Measurements from ENCODE around the gene MX2. TPM values are rescaled to one million over a fixed set of nuclear protein-coding genes. Genes with fewer than 3 reads are reported as not detected.

Gene MX2
- total and polyA plus RNA-seq, 2 of the 4 experiments (the other 2 are of a cell fraction), result 0.53 to 0.54 TPM

DNA sequence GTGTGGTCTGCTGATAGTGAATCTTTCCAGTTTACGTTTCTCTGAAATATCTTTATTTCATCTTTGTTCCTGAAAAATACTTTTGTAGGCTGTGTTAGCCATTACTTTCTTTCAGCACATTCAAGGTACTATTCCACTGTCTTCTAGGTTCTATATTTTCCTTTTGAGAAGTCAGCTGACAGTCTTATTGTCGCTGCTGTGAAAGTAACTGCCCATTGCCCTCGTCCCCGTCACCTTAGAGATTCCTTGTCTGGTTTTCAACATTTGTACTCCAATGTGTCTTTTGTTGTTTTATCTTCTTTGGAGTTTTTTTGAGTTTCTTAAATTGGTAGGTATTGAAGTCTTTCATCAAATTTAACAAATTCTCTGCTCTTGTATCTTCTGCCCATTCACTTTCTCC, 19.8 kb upstream of the MX2 start:
- Histone ChIP-seq H3K4me3 (ENCODE audit: insufficient read depth, low read depth, low read length) (no peak overlapping the region), H4K5ac (ENCODE audit: low read depth, low read length) (no peak overlapping the region), H2BK20ac (ENCODE audit: low read depth, low read length) (no peak overlapping the region), H3K4me2 (ENCODE audit: low read depth, low read length) (no peak overlapping the region), H3K23ac (ENCODE audit: low read depth, low read length) (no peak overlapping the region), H3K27ac (ENCODE audit: insufficient read depth, low read length) (no peak overlapping the region), H3K27me3 (ENCODE audit: control insufficient read depth, insufficient read depth, low read length) (peaks cover 8% of the 10 kb centered on the region; the same call in 1 of the 2 replicates), H3K9ac (ENCODE audit: low read depth, low read length) (no peak overlapping the region), H2BK120ac (ENCODE audit: low read depth, low read length) (no peak overlapping the region), H3K14ac (replicated peaks; ENCODE audit: low read depth, low read length) (no peak overlapping the region), H3K36me3 (ENCODE audit: control insufficient read depth, insufficient read depth, low read length) (no peaks in the 10 kb centered on the region), H3K79me1 (ENCODE audit: low read depth in 1 of 2, low read length in 2 of 2) (no peaks in the 10 kb centered on the region), H3K9me1 (ENCODE audit: insufficient read depth, low read length) (peaks cover 4% of the 10 kb centered on the region; the same call in 1 of the 2 replicates), H3K9me3 (ENCODE audit: control insufficient read depth, insufficient read depth, low read length) (no peaks in the 10 kb centered on the region), H2BK15ac (ENCODE audit: low read depth, low read length) (no peak overlapping the region), H2BK5ac (ENCODE audit: low read depth, low read length, poor library complexity, severe bottlenecking) (no peak overlapping the region), H2AK5ac (ENCODE audit: low read depth, low read length) (no peak overlapping the region), H4K91ac (ENCODE audit: insufficient read depth, low read depth, low read length) (no peak overlapping the region), H3K4me1 (ENCODE audit: control insufficient read depth, insufficient read depth, low read length) (no peaks in the 10 kb centered on the region), H4K20me1 (ENCODE audit: insufficient read depth, low read length) (no peaks in the 10 kb centered on the region), H4K8ac (ENCODE audit: low read depth in 2 of 2, low read length in 2 of 2) (no peak overlapping the region), H3K56ac (ENCODE audit: extremely low read depth, insufficient read depth, low read length) (no peak overlapping the region), H3K4ac (ENCODE audit: low read depth, low read length) (no peak overlapping the region), H2AK9ac (replicated peaks; ENCODE audit: low read depth, low read length, poor library complexity) (no peak overlapping the region), H3K18ac (ENCODE audit: low read depth, low read length) (no peak overlapping the region), H2AFZ (replicated peaks; ENCODE audit: low read length, poor library complexity) (no peak overlapping the region)
- intact Hi-C loops (cut with micrococcal nuclease) (no loop called here), dilution Hi-C loops (cut with HindIII; ENCODE audit: low sequenced_read_pairs, unreplicated experiment) (no loop called here), in situ Hi-C loops (cut with MboI; ENCODE audit: low sequenced_read_pairs) (no loop called here)
- DNase-seq (no peak), ATAC-seq (ENCODE audit: low read depth) (no peak)
- no CpG with 5 or more reads among the region's 4 CpGs for WGBS, 2 experiments (ENCODE audit: extremely low coverage in 2 of 2, insufficient read length in 1 of 2)
- no peak for TF ChIP-seq RCOR1 (IDR thresholded peaks at IDR 0.05; ENCODE audit: insufficient replicate concordance, low read length)
- TF ChIP-seq, protein P1, sequence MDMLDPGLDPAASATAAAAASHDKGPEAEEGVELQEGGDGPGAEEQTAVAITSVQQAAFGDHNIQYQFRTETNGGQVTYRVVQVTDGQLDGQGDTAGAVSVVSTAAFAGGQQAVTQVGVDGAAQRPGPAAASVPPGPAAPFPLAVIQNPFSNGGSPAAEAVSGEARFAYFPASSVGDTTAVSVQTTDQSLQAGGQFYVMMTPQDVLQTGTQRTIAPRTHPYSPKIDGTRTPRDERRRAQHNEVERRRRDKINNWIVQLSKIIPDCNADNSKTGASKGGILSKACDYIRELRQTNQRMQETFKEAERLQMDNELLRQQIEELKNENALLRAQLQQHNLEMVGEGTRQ (IDR thresholded peaks at IDR 0.05; ENCODE audit: low read depth, low read length), result no peak
- no peak for TF ChIP-seq SMC3 (IDR thresholded peaks at IDR 0.05; ENCODE audit: low read depth, low read length)
- TF ChIP-seq MAFK (IDR thresholded peaks at IDR 0.05; ENCODE audit: low read depth, low read length), result no peak
- no peak for TF ChIP-seq MXI1 (IDR thresholded peaks at IDR 0.05; ENCODE audit: borderline replicate concordance, low read depth, low read length)
- TF ChIP-seq FOS (IDR thresholded peaks at IDR 0.05; ENCODE audit: low read depth, low read length), result no peak
- TF ChIP-seq NFE2L2 (IDR thresholded peaks at IDR 0.05; ENCODE audit: low read depth, low read length), result no peak
- no peak for TF ChIP-seq RAD21 (IDR thresholded peaks at IDR 0.05; ENCODE audit: low read length)
- TF ChIP-seq, protein P2, sequence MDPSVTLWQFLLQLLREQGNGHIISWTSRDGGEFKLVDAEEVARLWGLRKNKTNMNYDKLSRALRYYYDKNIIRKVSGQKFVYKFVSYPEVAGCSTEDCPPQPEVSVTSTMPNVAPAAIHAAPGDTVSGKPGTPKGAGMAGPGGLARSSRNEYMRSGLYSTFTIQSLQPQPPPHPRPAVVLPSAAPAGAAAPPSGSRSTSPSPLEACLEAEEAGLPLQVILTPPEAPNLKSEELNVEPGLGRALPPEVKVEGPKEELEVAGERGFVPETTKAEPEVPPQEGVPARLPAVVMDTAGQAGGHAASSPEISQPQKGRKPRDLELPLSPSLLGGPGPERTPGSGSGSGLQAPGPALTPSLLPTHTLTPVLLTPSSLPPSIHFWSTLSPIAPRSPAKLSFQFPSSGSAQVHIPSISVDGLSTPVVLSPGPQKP (IDR thresholded peaks at IDR 0.05; ENCODE audit: borderline replicate concordance, low read depth, low read length), result no peak
- no peak for TF ChIP-seq BHLHE40 (IDR thresholded peaks at IDR 0.05; ENCODE audit: low read depth, low read length)
- TF ChIP-seq, protein P3, sequence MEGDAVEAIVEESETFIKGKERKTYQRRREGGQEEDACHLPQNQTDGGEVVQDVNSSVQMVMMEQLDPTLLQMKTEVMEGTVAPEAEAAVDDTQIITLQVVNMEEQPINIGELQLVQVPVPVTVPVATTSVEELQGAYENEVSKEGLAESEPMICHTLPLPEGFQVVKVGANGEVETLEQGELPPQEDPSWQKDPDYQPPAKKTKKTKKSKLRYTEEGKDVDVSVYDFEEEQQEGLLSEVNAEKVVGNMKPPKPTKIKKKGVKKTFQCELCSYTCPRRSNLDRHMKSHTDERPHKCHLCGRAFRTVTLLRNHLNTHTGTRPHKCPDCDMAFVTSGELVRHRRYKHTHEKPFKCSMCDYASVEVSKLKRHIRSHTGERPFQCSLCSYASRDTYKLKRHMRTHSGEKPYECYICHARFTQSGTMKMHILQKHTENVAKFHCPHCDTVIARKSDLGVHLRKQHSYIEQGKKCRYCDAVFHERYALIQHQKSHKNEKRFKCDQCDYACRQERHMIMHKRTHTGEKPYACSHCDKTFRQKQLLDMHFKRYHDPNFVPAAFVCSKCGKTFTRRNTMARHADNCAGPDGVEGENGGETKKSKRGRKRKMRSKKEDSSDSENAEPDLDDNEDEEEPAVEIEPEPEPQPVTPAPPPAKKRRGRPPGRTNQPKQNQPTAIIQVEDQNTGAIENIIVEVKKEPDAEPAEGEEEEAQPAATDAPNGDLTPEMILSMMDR (conservative IDR thresholded peaks at IDR 0.05; ENCODE audit: low read depth, low read length), result no peak
- ChIA-PET CTCF (no interaction called here), POLR2A (ENCODE audit: unreplicated experiment) (no interaction called here)
- no TSS peak for BruUV-seq (replicated peaks)
